ENCODE measurements around the gene SLC10A3. TPM values are rescaled to one million over a fixed set of nuclear protein-coding genes. Genes with fewer than 3 reads are reported as not detected.
"Not testable (repeated sequence)": the region's sequence is repeated elsewhere in the genome, so short reads cannot be mapped to it uniquely, and the experiment has no call there.

SLC10A3 gene
- total RNA-seq, 1 experiment from 2014 or later: 42.1 TPM

DNA sequence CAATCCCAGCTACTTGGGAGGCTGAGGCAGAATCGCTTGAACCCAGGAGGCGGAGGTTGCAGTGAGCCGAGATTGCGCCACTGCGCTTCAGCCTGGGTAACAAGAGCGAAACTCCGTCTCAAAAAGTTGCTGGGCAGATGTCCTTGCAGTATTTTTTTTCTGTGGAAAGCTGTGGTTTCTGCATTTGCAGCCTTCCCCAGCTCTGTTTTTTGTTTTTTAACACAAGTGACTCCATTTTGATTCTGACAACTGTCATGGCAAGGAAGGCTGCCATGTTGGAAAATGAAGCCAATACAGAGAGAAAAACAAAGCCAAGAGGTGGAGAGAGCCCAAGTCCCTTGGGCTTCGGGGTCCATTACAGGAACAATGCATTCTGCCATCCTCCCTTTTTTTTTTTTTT is 11.7 kb upstream of the SLC10A3 start:
- no peak for TF ChIP-seq EZH2phosphoT487 (IDR thresholded peaks at IDR 0.05; ENCODE audit: borderline replicate concordance, low read length)
- TF ChIP-seq CTCF (conservative IDR thresholded peaks at IDR 0.05; ENCODE audit: low read depth, low read length): no peak
- TF ChIP-seq EZH2 (IDR thresholded peaks at IDR 0.05; ENCODE audit: low read length, unreplicated experiment): no peak
- peaks cover 18% of the 10 kb centered on the region for H3K4me1 ChIP-seq (ENCODE audit: insufficient read depth, low read length)
- H3K9me2 ChIP-seq (replicated peaks; ENCODE audit: low read length): no peaks in the 10 kb centered on the region
- no peak for ATAC-seq
- POLR2A ChIA-PET (ENCODE audit: unreplicated experiment): no interaction called here
- CTCF ChIA-PET: no interaction called here
- no peaks in the 10 kb centered on the region for H3K9me3 ChIP-seq (ENCODE audit: low read length)
- no peak overlapping the region for H3K9ac ChIP-seq (ENCODE audit: low read length)
- no peaks in the 10 kb centered on the region for H3K27me3 ChIP-seq (ENCODE audit: low read length)
- H3K36me3 ChIP-seq (ENCODE audit: low read depth, low read length): no peaks in the 10 kb centered on the region
- H3K79me2 ChIP-seq (ENCODE audit: low read length): no peaks in the 10 kb centered on the region
- no TSS peak for BruUV-seq (replicated peaks)
- no peak overlapping the region for H3K27ac ChIP-seq (ENCODE audit: low read length)
- intact Hi-C loops (cut with micrococcal nuclease): no loop called here
- no peak for DNase-seq
- H2AFZ ChIP-seq (ENCODE audit: low read length): no peak overlapping the region
- H3K4me3 ChIP-seq (ENCODE audit: low read length): no peak overlapping the region
- no peaks in the 10 kb centered on the region for H4K20me1 ChIP-seq (ENCODE audit: low read length)
- H3F3A ChIP-seq (ENCODE audit: low read length, unreplicated experiment): no peaks in the 10 kb centered on the region
- no peak overlapping the region for H3K4me2 ChIP-seq (ENCODE audit: low read length)

GRCh38 chrX:154501423-154501822 is 11.0 kb upstream of the SLC10A3 start:
- H3K9me2 ChIP-seq (replicated peaks; ENCODE audit: low read length); BruUV-seq (replicated peaks); H3F3A ChIP-seq (ENCODE audit: low read length, unreplicated experiment); H3K36me3 ChIP-seq (ENCODE audit: low read depth, low read length); H4K20me1 ChIP-seq (ENCODE audit: low read length); DNase-seq; H3K79me2 ChIP-seq (ENCODE audit: low read length); ATAC-seq; H3K9ac ChIP-seq (ENCODE audit: low read length); H3K9me3 ChIP-seq (ENCODE audit: low read length); H3K27me3 ChIP-seq (ENCODE audit: low read length); intact Hi-C loops (cut with micrococcal nuclease); H3K27ac ChIP-seq (ENCODE audit: low read length); H3K4me2 ChIP-seq (ENCODE audit: low read length); POLR2A ChIA-PET (ENCODE audit: unreplicated experiment); H3K4me3 ChIP-seq (ENCODE audit: low read length); H2AFZ ChIP-seq (ENCODE audit: low read length); CTCF ChIA-PET: not testable (repeated sequence)
- H3K4me1 ChIP-seq (ENCODE audit: insufficient read depth, low read length): peaks cover 16% of the 10 kb centered on the region

GRCh38 chrX:154496591-154497137 is 6.2 kb upstream of the SLC10A3 start:
- H3K36me3 ChIP-seq (ENCODE audit: low read depth, low read length); H3K9me3 ChIP-seq (ENCODE audit: low read length); H3F3A ChIP-seq (ENCODE audit: low read length, unreplicated experiment); BruUV-seq (replicated peaks); H3K9ac ChIP-seq (ENCODE audit: low read length); intact Hi-C loops (cut with micrococcal nuclease); H3K27me3 ChIP-seq (ENCODE audit: low read length); H2AFZ ChIP-seq (ENCODE audit: low read length); H3K4me2 ChIP-seq (ENCODE audit: low read length); ATAC-seq; H3K4me3 ChIP-seq (ENCODE audit: low read length); H3K27ac ChIP-seq (ENCODE audit: low read length); H3K4me1 ChIP-seq (ENCODE audit: insufficient read depth, low read length); DNase-seq; H4K20me1 ChIP-seq (ENCODE audit: low read length); H3K9me2 ChIP-seq (replicated peaks; ENCODE audit: low read length); POLR2A ChIA-PET (ENCODE audit: unreplicated experiment); CTCF ChIA-PET; H3K79me2 ChIP-seq (ENCODE audit: low read length): not testable (repeated sequence)

GRCh38 chrX:154495472-154495922 is 5.1 kb upstream of the SLC10A3 start:
- H3K36me3 ChIP-seq (ENCODE audit: low read depth, low read length): no peaks in the 10 kb centered on the region
- ChIA-PET POLR2A (ENCODE audit: unreplicated experiment) (no interaction called here), CTCF (no interaction called here)
- BruUV-seq (replicated peaks): no TSS peak
- no peak overlapping the region for H3K9ac ChIP-seq (ENCODE audit: low read length)
- intact Hi-C loops (cut with micrococcal nuclease): no loop called here
- no peak for ATAC-seq
- H3K9me2 ChIP-seq (replicated peaks; ENCODE audit: low read length): no peaks in the 10 kb centered on the region
- H4K20me1 ChIP-seq (ENCODE audit: low read length): no peaks in the 10 kb centered on the region
- H3K4me1 ChIP-seq (ENCODE audit: insufficient read depth, low read length): no peaks in the 10 kb centered on the region
- no peak overlapping the region for H2AFZ ChIP-seq (ENCODE audit: low read length)
- no peak overlapping the region for H3K27ac ChIP-seq (ENCODE audit: low read length)
- no peak for DNase-seq
- H3F3A ChIP-seq (ENCODE audit: low read length, unreplicated experiment): no peaks in the 10 kb centered on the region
- no peaks in the 10 kb centered on the region for H3K27me3 ChIP-seq (ENCODE audit: low read length)
- H3K4me2 ChIP-seq (ENCODE audit: low read length): no peak overlapping the region
- no peaks in the 10 kb centered on the region for H3K9me3 ChIP-seq (ENCODE audit: low read length)
- no peaks in the 10 kb centered on the region for H3K79me2 ChIP-seq (ENCODE audit: low read length)
- no peak for TF ChIP-seq EZH2 (IDR thresholded peaks at IDR 0.05; ENCODE audit: low read length, unreplicated experiment)
- no peak for TF ChIP-seq EZH2phosphoT487 (IDR thresholded peaks at IDR 0.05; ENCODE audit: borderline replicate concordance, low read length)
- TF ChIP-seq CTCF (conservative IDR thresholded peaks at IDR 0.05; ENCODE audit: low read depth, low read length): no peak
- no peak overlapping the region for H3K4me3 ChIP-seq (ENCODE audit: low read length)

Measured in PC-3 (cell line).